NOMO-1 (cell line): ENCODE data around the gene ATP6AP2.
"Not testable (repeated sequence)": the region's sequence is repeated elsewhere in the genome, so short reads cannot be mapped to it uniquely, and the experiment has no call there.

Source experiments
- DNase-seq, 2 experiments: peaks; one replicate each; lab custom pipeline; 2025; ENCODE audit not compliant: unreplicated experiment in 2 of 2; lab: John Stamatoyannopoulos, UW

The ATP6AP2 gene

DNA sequence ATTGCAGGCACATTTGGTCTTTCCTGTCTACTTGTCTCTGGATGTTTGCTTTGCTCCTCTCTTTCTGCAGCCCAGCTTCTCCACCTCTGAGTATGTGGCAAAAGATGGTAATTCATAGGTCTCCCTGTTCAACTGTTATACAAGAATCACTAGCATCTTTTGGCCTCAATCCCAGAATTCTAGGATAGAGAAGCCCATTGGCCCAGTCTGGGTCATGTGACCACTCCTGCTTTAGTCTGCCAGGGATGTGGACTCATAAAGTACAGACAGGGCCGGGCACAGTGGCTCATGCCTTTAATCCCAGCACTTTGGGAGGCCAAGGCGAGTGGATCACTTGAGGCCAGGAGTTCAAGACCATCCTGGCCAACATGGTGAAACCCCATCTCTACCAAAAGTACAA is 5.4 kb upstream of the ATP6AP2 start:
- DNase-seq: not testable (repeated sequence)

DNA sequence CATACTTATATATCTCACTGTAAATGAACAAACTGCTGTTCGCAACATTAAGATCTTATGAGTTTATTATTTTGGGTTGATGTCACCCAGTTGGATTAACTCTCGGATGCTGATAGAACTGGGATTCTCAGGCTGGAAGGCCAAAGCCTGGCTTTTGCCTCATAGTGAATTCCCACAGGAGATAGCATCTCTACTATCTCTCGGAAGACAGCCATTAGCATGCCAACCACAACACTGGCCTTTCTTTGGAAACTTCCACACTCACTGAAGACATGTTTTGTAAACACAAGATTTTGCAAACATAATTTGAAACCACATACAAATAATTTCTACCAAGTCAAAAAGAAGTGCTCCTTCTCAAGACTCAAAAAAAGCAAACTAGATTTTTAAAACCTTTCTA is 4.5 kb upstream of the ATP6AP2 start:
- DNase-seq: no peak

DNA sequence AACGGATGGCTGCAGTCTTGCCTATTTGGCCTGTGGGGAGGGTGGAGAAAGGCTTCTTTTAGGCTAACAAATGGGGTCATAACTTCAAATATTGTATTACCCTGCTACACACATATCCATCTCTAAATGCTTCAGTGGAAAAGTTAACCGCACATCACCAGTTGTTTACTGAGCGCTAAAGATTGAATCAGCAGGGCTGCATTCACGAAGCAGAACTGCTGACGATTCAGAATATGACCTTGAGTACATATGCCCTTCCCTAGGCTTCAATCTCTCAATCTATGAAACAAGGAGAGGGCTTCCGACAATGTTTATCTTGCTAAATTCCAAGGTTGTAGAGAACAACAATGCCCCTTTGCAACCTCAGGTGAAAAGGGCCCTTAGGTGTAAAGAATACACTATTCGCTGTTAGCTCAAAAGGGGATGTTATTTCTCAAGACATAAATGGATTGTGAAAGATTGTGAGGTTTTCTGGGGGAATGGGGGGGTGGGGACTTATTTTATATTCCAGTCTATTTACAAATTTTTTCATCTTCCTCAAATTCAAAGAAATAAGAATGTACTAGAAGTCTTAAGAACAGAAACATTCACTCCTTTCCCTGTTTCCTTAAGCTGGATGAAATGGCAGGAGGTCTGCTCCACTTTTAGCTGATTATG is 2.6 kb upstream of the ATP6AP2 start:
- DNase-seq: peak in 1 of 2 experiments; percentile 30

DNA sequence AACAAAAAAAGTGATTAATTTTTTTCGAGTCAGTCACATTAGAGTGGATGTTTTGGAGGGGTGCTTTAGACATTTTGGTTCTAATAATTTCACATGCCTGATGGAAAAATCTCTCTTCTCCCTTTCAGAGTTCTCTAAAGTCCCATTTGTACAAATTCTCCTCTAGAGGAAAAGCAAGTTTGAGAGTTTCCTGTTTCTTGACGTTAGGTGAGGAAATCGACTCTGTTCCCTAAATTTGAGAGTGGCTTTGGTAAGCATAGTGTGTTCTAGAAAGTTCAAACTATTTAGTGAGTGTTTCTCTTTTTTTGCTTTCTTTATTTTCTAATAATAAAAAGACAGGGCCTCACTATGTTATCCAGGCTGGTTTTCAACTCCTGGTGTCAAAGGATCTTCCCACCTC is 1.6 kb upstream of the ATP6AP2 start:
- peak in 1 of 2 experiments; percentile 34 for DNase-seq

DNA sequence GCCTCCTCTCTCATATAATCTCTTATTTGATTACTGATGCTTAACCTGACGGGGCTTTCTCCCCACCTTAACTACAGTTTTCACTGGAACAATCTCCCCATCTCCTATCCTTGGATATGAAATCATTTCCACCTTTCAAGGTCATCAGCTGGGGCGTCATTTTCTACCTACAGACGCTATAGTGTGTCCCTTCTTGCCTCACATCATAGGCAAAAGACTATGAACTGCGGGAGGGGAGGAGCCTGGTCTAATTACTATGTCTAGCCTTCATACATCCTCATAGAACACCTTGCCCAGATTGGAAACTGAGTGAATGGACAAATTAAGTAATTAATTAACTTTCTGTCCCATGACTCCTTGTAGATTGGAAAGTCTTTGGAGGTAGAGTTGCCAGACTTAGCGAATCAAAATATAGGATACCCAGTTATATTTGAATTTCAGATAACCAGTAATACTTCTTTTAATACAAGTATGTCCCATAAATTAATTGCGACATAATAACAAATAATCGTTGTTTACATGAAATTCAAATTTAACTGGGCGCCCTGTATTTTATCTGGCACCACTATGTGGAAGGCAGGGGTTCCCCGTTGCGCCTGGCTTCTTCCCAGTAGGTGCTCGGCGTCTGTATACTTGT is 752 bp upstream of the ATP6AP2 start:
- DNase-seq: peak in 1 of 2 experiments; percentile 14

DNA sequence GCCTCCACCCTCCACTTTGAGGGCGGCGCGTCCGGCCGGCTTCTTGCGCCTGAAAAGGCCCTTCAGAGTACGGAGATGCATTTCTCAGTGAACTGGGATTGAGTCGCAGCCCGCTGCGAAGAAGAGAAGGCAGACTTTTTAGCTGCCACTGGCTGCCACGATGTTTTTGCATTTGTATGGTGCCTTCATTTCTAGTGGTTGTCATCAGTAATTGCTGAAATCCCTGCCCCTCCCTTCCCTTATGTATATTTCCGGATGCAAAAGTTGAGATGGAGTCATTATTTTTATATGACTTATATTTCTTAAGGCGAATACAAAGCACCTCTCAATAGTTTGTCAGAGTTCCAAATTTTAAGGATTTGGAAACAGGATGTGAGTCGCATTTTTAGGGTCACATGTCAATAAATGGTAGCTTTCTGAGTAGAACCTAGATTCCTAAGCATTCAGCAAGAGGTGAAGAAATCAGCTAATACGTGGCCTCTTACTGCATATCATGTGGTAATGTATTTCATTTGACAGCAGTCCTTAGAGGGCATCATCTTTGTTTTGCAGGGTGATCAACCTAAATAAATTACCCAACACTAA is 658 bp downstream of the ATP6AP2 start:
- DNase-seq: peak in 1 of 2 experiments; percentile 34

DNA sequence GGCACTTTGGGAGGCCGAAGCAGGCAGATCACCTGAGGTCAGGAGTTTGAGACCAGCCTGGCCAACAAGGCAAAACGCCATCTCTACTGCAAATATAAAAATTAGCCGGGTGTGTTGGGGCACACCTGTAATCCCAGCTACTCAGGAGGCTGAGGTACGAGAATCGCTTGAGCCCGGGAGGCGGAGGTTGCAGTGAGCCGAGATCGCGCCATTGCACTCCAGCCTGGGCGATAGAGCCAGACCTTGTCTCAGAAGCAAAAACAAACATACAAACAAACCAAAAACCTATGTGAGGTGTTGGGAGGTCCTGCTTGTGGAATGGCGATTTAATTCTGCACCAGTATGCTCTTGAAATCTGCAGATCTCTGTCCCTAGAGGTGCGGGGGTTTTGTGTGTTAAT is 1.4 kb downstream of the ATP6AP2 start:
- DNase-seq: not testable (repeated sequence)

DNA sequence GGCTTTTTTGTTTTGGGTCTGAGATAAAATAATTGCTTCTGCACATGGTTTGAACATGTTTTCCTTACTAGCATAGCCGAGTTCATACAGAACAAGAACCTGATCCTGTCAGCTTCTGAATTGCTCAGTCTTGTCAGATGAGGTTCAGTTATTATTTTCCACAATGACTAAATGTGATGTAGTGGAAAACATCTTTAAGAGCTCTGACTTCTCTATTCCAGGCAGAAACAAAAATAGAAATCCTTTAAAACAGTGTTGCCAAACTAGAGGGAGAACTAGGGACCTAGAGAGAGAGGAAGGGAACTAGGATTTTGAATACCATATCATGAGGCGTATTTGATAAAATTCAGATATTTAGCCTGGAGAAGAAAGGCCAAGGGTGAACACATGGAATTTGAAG is 2.0 kb downstream of the ATP6AP2 start:
- peak in 1 of 2 experiments; percentile 3 for DNase-seq

DNA sequence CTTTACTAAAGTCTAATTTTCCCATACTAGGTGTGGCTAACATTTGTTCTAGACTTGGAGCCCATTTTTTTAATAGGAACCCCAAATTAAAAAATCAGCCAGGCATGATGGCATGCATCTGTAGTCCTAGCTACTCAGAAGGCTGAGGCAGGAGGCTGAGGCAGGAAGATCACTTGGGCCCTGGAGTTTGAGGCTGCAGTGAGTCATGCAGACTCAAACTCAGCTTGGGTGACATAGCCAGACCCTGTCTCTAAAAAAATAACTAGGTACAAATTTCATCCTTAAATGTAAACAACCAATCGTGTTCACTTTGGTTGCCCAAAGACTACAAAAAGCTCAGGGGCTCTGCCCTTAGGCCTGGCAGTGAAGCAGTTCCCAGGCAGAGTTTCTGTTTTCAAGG is 6.9 kb downstream of the ATP6AP2 start:
- not testable (repeated sequence) for DNase-seq

DNA sequence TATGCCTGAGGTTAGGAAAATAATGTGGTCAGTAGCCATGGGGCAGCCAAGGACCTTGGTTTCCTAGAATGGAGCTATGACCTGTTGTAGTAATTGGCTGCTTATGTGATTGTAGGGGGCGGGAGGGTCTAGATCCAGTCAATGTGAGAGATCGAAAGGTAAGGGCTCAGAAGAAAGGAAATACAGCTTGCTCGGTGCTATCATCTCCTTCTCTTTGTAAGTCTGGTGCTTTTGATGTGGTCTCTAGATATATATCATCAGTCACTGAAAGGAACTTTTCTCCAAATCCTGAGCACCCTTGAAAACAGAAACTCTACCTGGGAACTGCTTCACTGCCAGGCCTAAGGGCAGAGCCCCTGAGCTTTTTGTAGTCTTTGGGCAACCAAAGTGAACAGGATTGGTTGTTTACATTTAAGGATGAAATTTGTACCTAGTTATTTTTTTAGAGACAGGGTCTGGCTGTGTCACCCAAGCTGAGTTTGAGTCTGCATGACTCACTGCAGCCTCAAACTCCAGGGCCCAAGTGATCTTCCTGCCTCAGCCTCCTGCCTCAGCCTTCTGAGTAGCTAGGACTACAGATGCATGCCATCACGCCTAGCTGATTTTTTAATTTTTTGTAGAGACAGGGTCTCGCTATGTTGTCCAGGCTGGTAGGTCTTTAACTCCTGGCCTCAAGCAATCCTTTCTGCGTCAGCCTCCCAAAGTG is 9.0 kb downstream of the ATP6AP2 start:
- DNase-seq: not testable (repeated sequence)

DNA sequence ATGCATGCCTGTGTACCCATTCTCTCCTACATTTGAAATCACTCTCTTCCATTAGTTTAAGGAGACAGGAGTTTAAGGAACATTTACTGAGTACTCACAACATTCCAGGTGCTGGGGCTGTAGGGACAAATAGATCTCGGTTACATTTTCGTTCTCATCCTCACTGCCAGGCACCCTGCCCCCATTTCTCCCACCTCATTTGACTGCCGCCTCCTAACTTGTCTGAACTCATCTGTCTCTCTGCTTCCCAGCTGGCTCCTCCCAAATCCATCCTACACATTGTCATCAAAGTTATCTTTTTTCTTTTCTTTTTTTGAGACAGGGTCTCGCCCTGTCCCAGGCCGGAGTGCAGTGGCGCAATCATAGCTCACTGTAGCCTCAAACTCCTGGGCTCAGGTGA is 22.7 kb downstream of the ATP6AP2 start:
- DNase-seq: no peak

DNA sequence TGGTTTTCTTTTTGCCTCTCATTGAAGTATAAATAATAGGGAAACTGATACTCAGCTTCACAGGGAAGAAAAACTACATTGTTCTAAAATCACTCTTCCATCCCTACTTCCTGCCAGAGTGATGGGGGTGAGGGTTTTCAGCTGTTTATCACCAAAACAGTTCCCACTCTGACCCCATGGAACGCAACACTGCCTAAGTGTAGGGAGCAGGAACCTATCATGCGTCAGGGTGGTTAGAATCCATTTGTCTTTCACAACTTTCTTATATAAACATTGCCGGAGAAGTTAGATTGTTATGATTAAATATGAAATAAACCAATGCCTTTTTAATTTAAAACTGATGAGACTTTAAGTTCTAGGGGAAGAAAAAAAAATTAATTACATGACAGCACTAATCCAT is 26.6 kb downstream of the ATP6AP2 start:
- DNase-seq: no peak

DNA sequence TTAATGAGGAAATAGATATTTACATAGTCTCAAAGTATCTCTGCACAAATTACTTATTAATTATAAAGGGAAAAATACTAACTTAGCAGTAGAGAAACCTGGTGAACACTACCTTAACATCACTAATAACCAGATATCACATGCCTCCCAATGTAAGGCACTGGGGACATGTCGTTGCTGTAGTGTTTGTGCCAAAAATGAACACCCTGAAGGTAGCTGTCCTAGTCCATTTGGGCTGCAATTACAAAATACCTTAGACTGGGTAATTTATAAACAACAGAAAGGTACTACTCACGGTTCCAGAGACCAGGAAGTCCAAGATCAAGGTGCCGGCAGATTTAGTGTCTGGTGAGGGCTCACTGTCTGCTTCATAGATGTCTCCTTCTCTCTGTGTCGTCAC is 31.7 kb downstream of the ATP6AP2 start:
- DNase-seq: no peak

DNA sequence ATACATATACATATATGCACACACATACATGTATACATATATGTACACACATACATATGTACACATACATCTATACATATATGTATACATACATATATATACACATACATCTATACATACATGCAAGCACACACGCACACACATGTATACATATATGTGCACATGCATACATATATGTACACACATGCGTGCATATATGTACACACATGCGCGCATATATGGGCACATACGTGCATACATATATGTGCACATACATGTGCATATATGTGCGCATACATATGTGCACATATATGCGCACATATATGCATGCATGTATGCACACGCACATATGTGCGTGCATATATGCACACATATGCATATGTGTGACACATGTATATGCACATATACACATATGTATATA is 35.2 kb downstream of the ATP6AP2 start:
- no peak for DNase-seq

DNA sequence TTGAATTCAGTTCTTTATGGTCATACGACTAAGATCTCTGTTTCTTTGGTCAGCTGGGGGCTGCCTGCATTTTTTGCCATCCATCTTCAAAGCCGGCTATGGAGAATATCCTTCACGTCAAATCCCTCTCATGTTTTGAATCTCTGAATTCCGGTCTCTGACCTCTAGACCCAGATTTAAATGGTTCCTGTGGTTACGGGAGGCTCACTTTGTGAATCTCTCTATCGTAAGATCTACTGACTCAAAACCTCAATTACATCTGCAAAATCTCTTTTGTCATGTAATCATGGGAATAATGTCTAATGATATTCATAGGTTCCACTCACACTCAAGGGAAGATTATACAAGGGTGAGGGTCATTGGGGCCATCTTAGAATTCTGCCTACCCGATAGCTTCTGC is 36.8 kb downstream of the ATP6AP2 start:
- no peak for DNase-seq

DNA sequence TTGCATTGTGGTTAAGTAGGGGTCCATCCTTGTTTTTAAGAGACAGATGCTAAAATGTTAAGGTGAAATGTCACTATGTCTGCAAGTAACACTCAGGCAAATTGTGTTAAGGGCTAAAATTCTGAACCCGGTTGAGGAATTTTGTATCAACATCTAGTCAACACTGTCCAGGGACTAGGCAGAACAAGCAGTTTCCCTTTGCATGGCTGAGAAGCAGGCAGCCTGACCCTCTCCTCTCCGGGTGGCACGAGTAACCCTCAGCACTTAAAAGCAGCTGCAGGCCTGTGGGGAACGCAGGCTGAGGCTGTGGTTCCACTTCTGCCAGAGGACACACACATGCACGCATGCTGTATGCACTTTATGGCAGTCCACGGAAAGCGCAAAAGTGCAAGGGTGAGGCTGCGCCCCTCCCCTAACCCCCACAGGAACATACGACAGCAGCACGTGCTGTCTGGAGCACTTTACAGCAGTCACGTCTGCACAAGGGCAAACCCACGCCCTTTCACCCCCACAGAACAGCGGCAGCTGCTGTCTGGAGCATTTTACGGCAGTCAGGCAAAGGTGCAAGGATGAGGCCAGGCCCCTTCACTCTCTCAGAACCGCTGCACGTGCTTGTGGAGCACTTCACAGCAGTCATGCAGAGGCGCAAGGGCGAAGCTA is 41.8 kb downstream of the ATP6AP2 start:
- DNase-seq: no peak

DNA sequence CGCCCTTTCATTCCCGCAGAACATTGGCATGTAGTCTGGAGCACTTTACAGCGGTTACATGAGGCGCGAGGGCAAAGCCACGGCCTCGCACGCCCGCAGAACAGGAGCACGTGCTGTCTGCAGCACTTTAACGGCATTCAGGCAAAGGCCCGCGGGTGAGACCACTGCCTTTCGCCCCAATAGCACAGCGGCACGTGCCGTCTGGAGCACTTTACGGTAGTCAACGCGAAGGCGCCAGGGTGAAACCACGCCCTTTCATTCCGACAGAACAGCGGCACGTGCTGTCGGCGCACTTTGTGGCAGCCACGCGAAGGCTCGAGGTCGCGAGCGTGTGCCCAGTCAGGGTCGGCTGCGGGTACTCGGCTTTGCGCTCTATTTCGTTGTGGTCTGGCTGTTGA is 42.4 kb downstream of the ATP6AP2 start, which contains the start of gene MPC1L:
Gene MPC1L (plus strand): TSS at position 290 of the 398 bp plus-strand sequence. CDS start 138 bp downstream, outside the sequence.
- DNase-seq: no peak

DNA sequence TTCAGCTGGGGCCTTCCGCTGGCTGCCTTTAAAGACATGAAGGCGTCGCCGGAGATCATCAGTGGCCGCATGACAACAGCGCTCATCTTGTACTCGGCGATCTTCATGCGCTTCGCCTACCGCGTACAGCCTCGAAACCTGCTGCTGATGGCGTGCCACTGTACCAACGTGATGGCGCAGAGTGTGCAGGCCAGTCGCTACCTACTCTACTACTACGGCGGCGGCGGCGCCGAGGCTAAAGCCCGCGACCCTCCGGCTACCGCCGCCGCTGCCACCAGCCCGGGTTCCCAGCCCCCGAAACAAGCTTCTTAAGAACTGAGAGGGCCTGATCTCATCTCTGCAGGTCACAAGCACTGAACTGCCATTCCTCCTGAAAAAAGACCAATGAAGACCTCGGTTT is 42.9 kb downstream of the ATP6AP2 start:
- no peak for DNase-seq

DNA sequence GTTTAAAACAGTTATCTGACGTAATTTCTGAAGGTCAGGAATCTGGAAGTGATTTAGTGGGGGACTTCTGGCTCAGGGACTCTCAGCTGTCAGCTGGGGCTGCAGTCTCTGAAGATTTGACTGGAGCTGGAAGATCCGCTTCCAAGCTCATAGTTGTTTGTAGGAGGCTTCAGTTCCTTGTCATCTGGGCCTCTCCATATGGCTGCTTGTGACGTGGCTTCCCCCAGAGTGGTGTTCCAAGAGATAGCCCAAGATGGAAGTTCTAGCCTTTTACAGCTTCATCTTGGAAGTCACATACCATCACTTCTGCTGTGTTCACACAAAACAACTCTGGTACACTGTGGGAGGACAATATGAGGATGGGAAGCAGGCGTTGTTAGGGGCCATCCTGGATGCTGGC is 44.5 kb downstream of the ATP6AP2 start:
- DNase-seq: no peak

DNA sequence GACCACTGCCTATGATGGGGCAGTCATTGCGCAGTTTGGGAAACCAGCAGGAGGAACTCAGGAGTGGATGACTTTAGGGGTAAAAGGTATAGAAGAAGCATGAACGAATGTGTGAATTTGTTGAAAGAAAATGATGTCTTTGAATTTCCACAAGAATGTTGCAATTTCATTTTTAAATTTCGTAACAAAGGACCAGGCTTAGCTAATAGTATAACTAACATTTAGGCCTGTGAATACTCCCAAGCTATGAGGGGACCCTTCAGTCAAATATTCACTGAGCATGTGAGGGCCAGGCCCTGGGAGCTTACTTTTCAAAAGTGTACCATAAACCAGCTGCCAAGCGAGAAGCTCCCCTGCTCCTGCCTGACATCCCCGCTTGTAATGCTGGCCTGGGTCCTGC is 47.7 kb downstream of the ATP6AP2 start:
- DNase-seq: peak in 1 of 2 experiments; percentile 20

DNA sequence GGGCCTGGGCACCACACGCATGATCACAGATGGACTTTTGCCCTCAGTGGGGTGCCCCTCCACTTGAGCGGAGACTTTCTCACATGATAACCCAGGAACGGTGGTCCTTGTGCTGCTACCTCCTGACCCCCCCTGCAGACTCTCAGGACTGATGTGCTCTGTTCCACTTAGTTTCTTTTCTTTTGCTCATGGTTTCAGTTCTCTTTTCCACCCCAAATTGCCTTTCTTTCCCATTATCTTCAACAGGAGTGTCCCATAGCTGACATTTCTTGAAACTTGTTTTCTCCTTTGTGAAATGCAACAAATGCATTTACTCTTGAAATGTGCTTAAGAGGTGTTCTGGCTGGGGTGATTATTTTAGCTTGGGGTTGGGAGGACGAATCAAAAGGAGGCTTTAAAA is 51.4 kb downstream of the ATP6AP2 start:
- peak in 1 of 2 experiments; percentile 8 for DNase-seq
